Tibial nerve (tissue), 4 donors: ENCODE data around the gene ELMOD3. TPM values are rescaled to one million over a fixed set of nuclear protein-coding genes. Genes with fewer than 3 reads are reported as not detected.
"Not testable (repeated sequence)": the region's sequence is repeated elsewhere in the genome, so short reads cannot be mapped to it uniquely, and the experiment has no call there.

Experiments
- DNase-seq, 2 donors: peaks; one replicate each; pipeline ENCODE4 v3.0.0-alpha.2; 2019; ENCODE audit warnings: low spot score in 2 of 2
- H3K27ac ChIP-seq, 4 donors: fragments of 200-600 bp; sonication (generic) in 3 of 4; one replicate each; pipeline ENCODE4 v1.5.1; 2017 to 2019; ENCODE audit warnings: mild to moderate bottlenecking in 1 of 4
- H3K27me3 ChIP-seq, 2 donors: fragments of 200-600 bp; sonication (generic) in 1 of 2; one replicate each; pipeline versions ENCODE4 v1.5.1 to v1.6.0; 2017 to 2019
- H3K36me3 ChIP-seq, 3 donors: fragments of 200-600 bp; sonication (generic); one replicate each; pipeline ENCODE4 v1.5.1; 2018 to 2019
- H3K4me1 ChIP-seq, 4 donors: fragments of 200-600 bp; sonication (generic) in 3 of 4; one replicate each; pipeline ENCODE4 v1.5.1; 2017 to 2019
- H3K4me3 ChIP-seq, 4 donors: fragments of 200-600 bp; sonication (generic) in 3 of 4; one replicate each; pipeline ENCODE4 v1.5.1; 2017 to 2019; ENCODE audit warnings: mild to moderate bottlenecking in 1 of 4, moderate library complexity in 1 of 4
- H3K9me3 ChIP-seq, 4 donors: fragments of 200-600 bp; sonication (generic) in 3 of 4; one replicate each; pipeline ENCODE4 v1.5.1; 2017 to 2019
- CTCF ChIP-seq, 5 experiments: fragments of 200-600 bp in 3 of 5; fragments of 450-650 bp in 2 of 5; sonication (generic) in 3 of 5; IDR thresholded peaks; one replicate each; pipeline ENCODE4 v1.5.1; 2016 to 2019; ENCODE audit warnings: antibody characterized with exemption in 5 of 5, mild to moderate bottlenecking in 3 of 5, moderate library complexity in 2 of 5
- EP300 ChIP-seq, 2 donors: sonication (generic); formaldehyde crosslinking; IDR thresholded peaks; one replicate each; pipeline ENCODE4 v1.6.1; 2017; ENCODE audit warnings: antibody characterized with exemption in 2 of 2, mild to moderate bottlenecking in 1 of 2
- POLR2A ChIP-seq, 2 donors: fragments of 450-650 bp; IDR thresholded peaks; one replicate each; pipeline ENCODE4 v1.6.1; 2017; ENCODE audit warnings: antibody characterized with exemption in 2 of 2, mild to moderate bottlenecking in 2 of 2, moderate library complexity in 2 of 2
- WGBS, 2 donors: methylation state at CpG; one replicate each; pipeline ENCODE4 v1.1.5; 2018; 5-methylcytosine and 5-hydroxymethylcytosine counted together
- small RNA-seq: library from RNA; depleted of rRNA; stranded (forward); fragments of <200 nt; gene quantifications from one replicate; pipeline ENCODE3, GENCODE V24; 2016
- total RNA-seq, 4 donors: library from RNA; depleted of rRNA; stranded (reverse); fragments of >200 nt; gene quantifications; one replicate each; pipeline ENCODE4 v1.1.0, GENCODE V29; 2016

ELMOD3 gene
- total RNA-seq, 4 donors from 2014 or later, result 21.2 to 39.0 (median 35.4) TPM

GRCh38 chr2:85438201-85439024, 83.8 kb downstream of the ELMOD3 start:
- no peak for TF ChIP-seq EP300 (IDR thresholded peaks at IDR 0.05)
- no peak for TF ChIP-seq CTCF (IDR thresholded peaks at IDR 0.05)
- no peak for TF ChIP-seq POLR2A (IDR thresholded peaks at IDR 0.05)
- DNase-seq, result no peak
- Histone ChIP-seq H3K4me1 (peaks cover 4 to 61% (median 47%) of the 10 kb centered on the region in 4 donors), H3K27me3 (no peaks in the 10 kb centered on the region), H3K4me3 (peak overlapping the region; percentile 20 to 57 (median 43)), H3K9me3 (no peaks in the 10 kb centered on the region), H3K27ac (peak overlapping the region; percentile 87 to 100 (median 98)), H3K36me3 (no peaks in the 10 kb centered on the region)
- 30 to 39% methylated on average over 17 of the region's 19 CpGs for WGBS, 2 donors

GRCh38 chr2:85439025-85439472, 84.5 kb downstream of the ELMOD3 start:
- Histone ChIP-seq H3K9me3 (no peaks in the 10 kb centered on the region), H3K36me3 (no peaks in the 10 kb centered on the region), H3K27ac (peak overlapping the region; percentile 87 to 100 (median 98)), H3K4me3 (no peak overlapping the region), H3K27me3 (no peaks in the 10 kb centered on the region), H3K4me1 (peaks cover 4 to 54% (median 40%) of the 10 kb centered on the region in 4 donors)
- WGBS, 2 donors, result 56 to 60% methylated on average over 6 of the region's 6 CpGs
- TF ChIP-seq CTCF (IDR thresholded peaks at IDR 0.05) (no peak), POLR2A (IDR thresholded peaks at IDR 0.05) (no peak), EP300 (IDR thresholded peaks at IDR 0.05) (no peak)
- no peak for DNase-seq

DNA sequence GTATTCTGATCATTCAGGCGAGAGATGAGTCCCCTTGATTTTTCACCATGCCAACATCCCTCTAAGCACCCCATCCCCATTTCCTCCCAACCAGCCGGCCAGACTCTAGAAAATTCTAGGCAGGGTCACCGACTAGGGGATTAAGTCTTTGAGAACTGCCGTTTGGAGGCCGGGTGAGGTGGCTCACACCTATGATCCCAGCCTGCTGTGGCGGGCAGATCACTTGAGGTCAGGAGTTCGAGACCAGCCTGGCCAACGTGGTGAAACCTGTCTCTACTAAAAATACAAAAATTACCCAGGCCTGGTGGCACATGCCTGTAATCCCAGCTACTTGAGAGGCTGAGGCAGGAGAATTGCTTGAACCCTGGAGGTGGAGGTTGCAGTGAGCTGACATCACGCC, 85.0 kb downstream of the ELMOD3 start:
- H3K9me3 ChIP-seq, H3K4me3 ChIP-seq, H3K36me3 ChIP-seq, DNase-seq, H3K27me3 ChIP-seq: not testable (repeated sequence)
- WGBS, 2 donors, result 90 to 94% methylated on average over 9 of the region's 9 CpGs
- peak overlapping the region in 3 of 4 donors; percentile 97 to 100 (median 99) for H3K27ac ChIP-seq
- peaks cover 4 to 49% (median 35%) of the 10 kb centered on the region in 4 donors for H3K4me1 ChIP-seq

DNA sequence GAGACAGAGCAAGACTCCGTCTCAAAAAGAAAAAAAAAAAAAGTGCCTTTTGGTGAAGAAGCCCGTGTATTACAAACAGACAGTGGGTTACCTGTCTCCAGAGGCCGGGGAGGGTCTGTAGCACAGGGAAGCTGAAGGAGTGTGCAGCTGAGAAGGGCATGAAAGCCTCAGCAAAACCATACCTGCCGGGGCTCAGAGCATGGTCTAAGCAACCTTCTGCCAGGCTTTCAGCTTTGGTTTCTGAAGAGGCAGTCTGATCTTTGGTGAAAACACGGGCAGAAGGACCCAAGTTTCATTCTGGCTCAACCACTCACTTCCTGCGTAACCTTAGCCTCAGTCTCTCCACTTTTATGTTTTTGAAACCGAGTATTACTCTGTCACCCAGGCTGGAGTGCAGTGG, 85.4 kb downstream of the ELMOD3 start:
- H3K36me3 ChIP-seq, result no peaks in the 10 kb centered on the region
- no peaks in the 10 kb centered on the region for H3K9me3 ChIP-seq
- WGBS, 2 donors, result 85 to 87% methylated on average over 7 of the region's 7 CpGs
- H3K4me1 ChIP-seq, result peaks cover 4 to 45% (median 33%) of the 10 kb centered on the region in 4 donors
- no peaks in the 10 kb centered on the region for H3K27me3 ChIP-seq
- H3K27ac ChIP-seq, result peak overlapping the region in 2 of 4 donors; percentile 99 to 100
- TF ChIP-seq CTCF (IDR thresholded peaks at IDR 0.05) (no peak), EP300 (IDR thresholded peaks at IDR 0.05) (no peak), POLR2A (IDR thresholded peaks at IDR 0.05) (no peak)
- no peak overlapping the region for H3K4me3 ChIP-seq
- no peak for DNase-seq

GRCh38 chr2:85440729-85441128, 86.2 kb downstream of the ELMOD3 start:
- no peaks in the 10 kb centered on the region for H3K36me3 ChIP-seq
- WGBS, 2 donors, result 92% methylated on average over 5 of the region's 5 CpGs
- TF ChIP-seq CTCF (IDR thresholded peaks at IDR 0.05), result no peak
- TF ChIP-seq POLR2A (IDR thresholded peaks at IDR 0.05), result no peak
- no peak for TF ChIP-seq EP300 (IDR thresholded peaks at IDR 0.05)
- no peak overlapping the region for H3K27ac ChIP-seq
- no peaks in the 10 kb centered on the region for H3K9me3 ChIP-seq
- H3K27me3 ChIP-seq, result no peaks in the 10 kb centered on the region
- no peak for DNase-seq
- H3K4me3 ChIP-seq, result no peak overlapping the region
- peaks cover 4 to 39% (median 30%) of the 10 kb centered on the region in 4 donors for H3K4me1 ChIP-seq

Small RNA genes lying within 50 kb of the gene (small RNA-seq; reads per million reads assigned to genes)
- gene AC062037.1 (not detected), gene AC062037.2 (not detected), gene RF00019 (not detected), gene RN7SL113P (not detected)

Other genes with a start within 250 kb of the ELMOD3 start
- 10 to 100 TPM in 1 of 4 donors, 1 to 10 TPM in 3; 3.7 to 14.1 (median 7.1) TPM for gene TCF7L1, start 221.4 kb upstream of the ELMOD3 start, total RNA-seq
- gene TGOLN2, start 26.8 kb upstream of the ELMOD3 start, total RNA-seq, result 100 to 1,000 TPM in 3 of 4 donors, 10 to 100 TPM in 1; 96.9 to 128 (median 109) TPM
- 100 to 1,000 TPM in 2 of 4 donors, 10 to 100 TPM in 2; 74.7 to 113 (median 97.5) TPM for gene RETSAT, start 241 bp upstream of the ELMOD3 start, total RNA-seq
- 10 to 100 TPM; 58.8 to 67.8 (median 67.7) TPM for gene CAPG, start 55.6 kb downstream of the ELMOD3 start, total RNA-seq
- 1 to 10 TPM in 1 of 4 donors, not detected in 3; 1.1 TPM for gene SH2D6, start 63.9 kb downstream of the ELMOD3 start, total RNA-seq
- 100 to 1,000 TPM; 139 to 164 (median 145) TPM for gene MAT2A, start 184.4 kb downstream of the ELMOD3 start, total RNA-seq
- gene GGCX, start 206.7 kb downstream of the ELMOD3 start, total RNA-seq, result 10 to 100 TPM; 24.7 to 34.3 (median 27.1) TPM
- gene VAMP8, start 222.8 kb downstream of the ELMOD3 start, total RNA-seq, result 10 to 100 TPM in 2 of 4 donors, 1 to 10 TPM in 2; 4.3 to 24.0 (median 11.8) TPM
- gene VAMP5, start 229.7 kb downstream of the ELMOD3 start, total RNA-seq, result 10 to 100 TPM; 39.6 to 91.6 (median 55.6) TPM
- 100 to 1,000 TPM; 117 to 212 (median 162) TPM for gene RNF181, start 241.0 kb downstream of the ELMOD3 start, total RNA-seq
- gene TMEM150A, start 247.9 kb downstream of the ELMOD3 start, total RNA-seq, result 10 to 100 TPM; 12.9 to 29.4 (median 16.6) TPM